Panc1 (cell line): ENCODE results near the gene TBXA2R. TPM values are rescaled to one million over a fixed set of nuclear protein-coding genes. Genes with fewer than 3 reads are reported as not detected.

Experiments
- ATAC-seq: fragments of 200-7000 bp; cut with Tn5 transposase; 2 replicates; pipeline ENCODE4 v1.9.1; 2020; ENCODE audit warnings: mild to moderate bottlenecking, moderate library complexity
- Bru-seq: library from RNA; stranded (reverse); fragments of 400-500 nt; gene quantifications from one replicate; lab custom pipeline; 2021; lab: Mats Ljungman, UMichigan
- BruChase-seq, 2 experiments: library from RNA; stranded (reverse); fragments of 400-500 nt; gene quantifications; one replicate each; lab custom pipeline; 2021; lab: Mats Ljungman, UMichigan
- BruUV-seq: library from RNA; stranded (reverse); fragments of 400-500 nt; replicated peaks from 2 replicates; lab custom pipeline; 2021; lab: Mats Ljungman, UMichigan
- CTCF ChIA-PET: fragments of 300-600 bp; sonication (Branson Sonifier 250); formaldehyde crosslinking; loops from one replicate; lab custom pipeline; 2022; ENCODE audit warnings: antibody characterized with exemption; lab: Charles Lee
- POLR2A ChIA-PET: fragments of 300-600 bp; sonication (Branson Sonifier 250); formaldehyde crosslinking; loops from one replicate; lab custom pipeline; 2022; ENCODE audit warnings: antibody characterized with exemption; lab: Charles Lee
- DNase-seq: peaks from one replicate; pipeline ENCODE4 v3.0.0-alpha.2; 2010; ENCODE audit warnings: low read depth, low spot score
- H3K27ac ChIP-seq: 2 replicates; pipeline ENCODE4 v1.5.1; 2011; ENCODE audit warnings: mild to moderate bottlenecking, low read length, inconsistent platforms
- H3K27me3 ChIP-seq: fragments of 200-500 bp; sonication (Bioruptor generic); 2 replicates; pipeline ENCODE4 v1.6.0; 2014; ENCODE audit warnings: low read length, inconsistent platforms; ENCODE audit not compliant: control insufficient read depth, insufficient read depth
- H3K36me3 ChIP-seq: fragments of 200-500 bp; sonication (Bioruptor generic); 2 replicates; pipeline ENCODE4 v1.5.1; 2014; ENCODE audit warnings: inconsistent platforms, mild to moderate bottlenecking, low read length, moderate library complexity; ENCODE audit not compliant: control insufficient read depth, insufficient read depth
- H3K4me1 ChIP-seq: 2 replicates; pipeline ENCODE4 v1.5.1; 2011; ENCODE audit warnings: inconsistent platforms, mild to moderate bottlenecking, low read length, moderate library complexity; ENCODE audit not compliant: control insufficient read depth, insufficient read depth
- H3K4me3 ChIP-seq, 2 experiments: 2 replicates each; pipeline ENCODE4 v1.5.1; 2011 to 2012; ENCODE audit warnings: low read depth in 2 of 2, low read length in 2 of 2, mild to moderate bottlenecking in 2 of 2, inconsistent platforms in 1 of 2, moderate library complexity in 1 of 2
- H3K9me3 ChIP-seq: fragments of 200-500 bp; sonication (Bioruptor generic); 2 replicates; pipeline ENCODE4 v1.5.1; 2014; ENCODE audit warnings: low read depth, mild to moderate bottlenecking, inconsistent platforms, low read length, moderate library complexity; ENCODE audit not compliant: control insufficient read depth, insufficient read depth
- POLR2AphosphoS5 ChIP-seq: IDR thresholded peaks from 2 replicates; pipeline ENCODE4 v1.6.1; 2012; ENCODE audit warnings: mild to moderate bottlenecking, low read depth, low read length, moderate library complexity
- SIN3A ChIP-seq: IDR thresholded peaks from 2 replicates; pipeline ENCODE4 v1.6.1; 2012; ENCODE audit warnings: low read depth, mild to moderate bottlenecking, low read length, moderate library complexity, borderline replicate concordance; ENCODE audit not compliant: insufficient read depth
- TCF7L2 ChIP-seq: IDR thresholded peaks from 2 replicates; pipeline ENCODE4 v1.6.1; 2011; ENCODE audit warnings: mild to moderate bottlenecking, low read depth, low read length, inconsistent platforms
- in situ Hi-C: cut with HindIII; loops from 2 replicates; pipeline ENCODE4 v1.10.0; 2016; ENCODE audit warnings: low sequenced_read_pairs, low pct_unique_long_range_greater_than_20kb
- intact Hi-C: fragments of 100-400 bp; cut with micrococcal nuclease; formaldehyde crosslinking; loops from one replicate; pipeline ENCODE4 v1.10.0; 2022; ENCODE audit not compliant: unreplicated experiment
- long read RNA-seq: library from polyadenylated mRNA; unstranded; transcript quantifications from one replicate; pipeline ENCODE4 v2.0.0, GENCODE V29; 2021; ENCODE audit not compliant: unreplicated experiment
- polyA plus RNA-seq: library from polyadenylated mRNA; unstranded; fragments of >200 nt; gene quantifications from one replicate; pipeline ENCODE4 v1.2.1, GENCODE V29; 2012; ENCODE audit warnings: missing spikeins; ENCODE audit not compliant: insufficient read length
- total RNA-seq: library from RNA; stranded (reverse); gene quantifications from one replicate; pipeline ENCODE4 v1.2.1, GENCODE V29; 2021; ENCODE audit not compliant: unreplicated experiment
- TF ChIP-seq, protein P1 (sequence below): fragments of 450-650 bp; IDR thresholded peaks from 2 replicates; pipeline ENCODE4 v1.5.1; 2017; ENCODE audit warnings: mild to moderate bottlenecking
- TF ChIP-seq, protein P2 (sequence below), 2 experiments: IDR thresholded peaks; 2 replicates each; pipeline ENCODE4 v1.6.1; 2011 to 2012; ENCODE audit warnings: low read depth in 2 of 2, control low read depth in 1 of 2, low read length in 1 of 2, mild to moderate bottlenecking in 1 of 2, moderate library complexity in 1 of 2; ENCODE audit not compliant: insufficient read depth in 1 of 2

Gene TBXA2R
- 5.2 TPM for total RNA-seq
- polyA plus RNA-seq: 7.1 TPM
- Bru-seq, nascent RNA: percentile 29 among the genes with signal in this experiment
- percentile 33 among the genes with signal in this experiment for BruChase-seq, experiment 1, labeled RNA remaining after a 2-hour chase
- BruChase-seq, experiment 2, labeled RNA remaining after a 6-hour chase: percentile 42 among the genes with signal in this experiment
- long read RNA-seq, transcript TBXA2R-201 (3 exons, 2,608 nt): major isoform, 7 of 9 reads
- long read RNA-seq, partial matches to known transcripts: 0 of 9 reads
- long read RNA-seq, other reads (novel, unspliced or antisense): 2 of 9 reads

DNA sequence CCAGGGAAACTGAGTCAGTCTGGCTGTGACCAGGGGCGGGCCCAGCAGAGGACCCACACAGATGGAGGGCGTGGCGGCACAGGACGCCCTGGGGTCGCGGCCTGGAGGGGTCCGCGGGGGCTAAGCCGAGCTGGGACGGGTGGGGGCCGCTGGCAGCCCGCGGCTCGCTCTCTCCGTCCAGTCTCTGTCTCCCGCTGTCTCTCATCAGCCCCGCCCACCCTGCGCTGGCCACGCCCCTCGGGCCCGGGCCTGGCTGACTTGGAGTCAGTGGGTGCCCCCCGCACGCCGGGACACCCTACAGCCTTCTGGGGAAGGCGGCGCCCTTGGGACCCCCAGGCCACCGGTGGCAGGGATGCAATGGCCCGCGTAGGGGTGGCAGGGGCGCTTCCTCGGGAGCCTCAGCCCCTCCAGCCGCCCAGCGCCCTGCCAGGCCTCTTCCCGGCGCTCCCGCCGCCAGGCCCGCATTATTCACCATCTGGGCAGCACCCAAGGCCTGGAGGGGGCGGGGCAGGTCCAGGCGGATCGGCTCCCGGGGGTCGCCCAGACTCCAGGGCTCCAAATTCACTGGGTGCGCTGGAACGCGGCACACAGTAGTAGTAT lies at the start of gene TBXA2R:
TBXA2R (minus strand) TSS at position 186 of the 600 bp plus-strand sequence. CDS start 6,241 bp downstream, outside the sequence.
- intact Hi-C loops: no loop called here
- BruUV-seq: no TSS peak
- Histone ChIP-seq H3K27me3 (no peaks in the 10 kb centered on the region), H3K4me1 (peaks cover 39% of the 10 kb centered on the region), H3K27ac (peak within 1 kb of the TSS; percentile 67), H3K36me3 (no peaks in the 10 kb centered on the region), H3K4me3 (peak within 1 kb of the TSS; percentile 44 to 62), H3K9me3 (no peaks in the 10 kb centered on the region)
- CTCF ChIA-PET: no interaction called here
- DNase-seq: no peak
- in situ Hi-C loops: no loop called here
- ATAC-seq: peak; percentile 85
- POLR2A ChIA-PET: no interaction called here
- TF ChIP-seq POLR2AphosphoS5: no peak
- TF ChIP-seq, protein P1, sequence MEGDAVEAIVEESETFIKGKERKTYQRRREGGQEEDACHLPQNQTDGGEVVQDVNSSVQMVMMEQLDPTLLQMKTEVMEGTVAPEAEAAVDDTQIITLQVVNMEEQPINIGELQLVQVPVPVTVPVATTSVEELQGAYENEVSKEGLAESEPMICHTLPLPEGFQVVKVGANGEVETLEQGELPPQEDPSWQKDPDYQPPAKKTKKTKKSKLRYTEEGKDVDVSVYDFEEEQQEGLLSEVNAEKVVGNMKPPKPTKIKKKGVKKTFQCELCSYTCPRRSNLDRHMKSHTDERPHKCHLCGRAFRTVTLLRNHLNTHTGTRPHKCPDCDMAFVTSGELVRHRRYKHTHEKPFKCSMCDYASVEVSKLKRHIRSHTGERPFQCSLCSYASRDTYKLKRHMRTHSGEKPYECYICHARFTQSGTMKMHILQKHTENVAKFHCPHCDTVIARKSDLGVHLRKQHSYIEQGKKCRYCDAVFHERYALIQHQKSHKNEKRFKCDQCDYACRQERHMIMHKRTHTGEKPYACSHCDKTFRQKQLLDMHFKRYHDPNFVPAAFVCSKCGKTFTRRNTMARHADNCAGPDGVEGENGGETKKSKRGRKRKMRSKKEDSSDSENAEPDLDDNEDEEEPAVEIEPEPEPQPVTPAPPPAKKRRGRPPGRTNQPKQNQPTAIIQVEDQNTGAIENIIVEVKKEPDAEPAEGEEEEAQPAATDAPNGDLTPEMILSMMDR: no peak
- TF ChIP-seq, protein P2, sequence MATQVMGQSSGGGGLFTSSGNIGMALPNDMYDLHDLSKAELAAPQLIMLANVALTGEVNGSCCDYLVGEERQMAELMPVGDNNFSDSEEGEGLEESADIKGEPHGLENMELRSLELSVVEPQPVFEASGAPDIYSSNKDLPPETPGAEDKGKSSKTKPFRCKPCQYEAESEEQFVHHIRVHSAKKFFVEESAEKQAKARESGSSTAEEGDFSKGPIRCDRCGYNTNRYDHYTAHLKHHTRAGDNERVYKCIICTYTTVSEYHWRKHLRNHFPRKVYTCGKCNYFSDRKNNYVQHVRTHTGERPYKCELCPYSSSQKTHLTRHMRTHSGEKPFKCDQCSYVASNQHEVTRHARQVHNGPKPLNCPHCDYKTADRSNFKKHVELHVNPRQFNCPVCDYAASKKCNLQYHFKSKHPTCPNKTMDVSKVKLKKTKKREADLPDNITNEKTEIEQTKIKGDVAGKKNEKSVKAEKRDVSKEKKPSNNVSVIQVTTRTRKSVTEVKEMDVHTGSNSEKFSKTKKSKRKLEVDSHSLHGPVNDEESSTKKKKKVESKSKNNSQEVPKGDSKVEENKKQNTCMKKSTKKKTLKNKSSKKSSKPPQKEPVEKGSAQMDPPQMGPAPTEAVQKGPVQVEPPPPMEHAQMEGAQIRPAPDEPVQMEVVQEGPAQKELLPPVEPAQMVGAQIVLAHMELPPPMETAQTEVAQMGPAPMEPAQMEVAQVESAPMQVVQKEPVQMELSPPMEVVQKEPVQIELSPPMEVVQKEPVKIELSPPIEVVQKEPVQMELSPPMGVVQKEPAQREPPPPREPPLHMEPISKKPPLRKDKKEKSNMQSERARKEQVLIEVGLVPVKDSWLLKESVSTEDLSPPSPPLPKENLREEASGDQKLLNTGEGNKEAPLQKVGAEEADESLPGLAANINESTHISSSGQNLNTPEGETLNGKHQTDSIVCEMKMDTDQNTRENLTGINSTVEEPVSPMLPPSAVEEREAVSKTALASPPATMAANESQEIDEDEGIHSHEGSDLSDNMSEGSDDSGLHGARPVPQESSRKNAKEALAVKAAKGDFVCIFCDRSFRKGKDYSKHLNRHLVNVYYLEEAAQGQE (IDR thresholded peaks at IDR 0.05; ENCODE audit: insufficient read depth in 1 of 2, low read depth in 2 of 2, low read length in 1 of 2): no peak
- no peak for TF ChIP-seq TCF7L2
- 0 out of 2 replicates have a peak, but pooled peaks have one; percentile 26 for TF ChIP-seq SIN3A

DNA sequence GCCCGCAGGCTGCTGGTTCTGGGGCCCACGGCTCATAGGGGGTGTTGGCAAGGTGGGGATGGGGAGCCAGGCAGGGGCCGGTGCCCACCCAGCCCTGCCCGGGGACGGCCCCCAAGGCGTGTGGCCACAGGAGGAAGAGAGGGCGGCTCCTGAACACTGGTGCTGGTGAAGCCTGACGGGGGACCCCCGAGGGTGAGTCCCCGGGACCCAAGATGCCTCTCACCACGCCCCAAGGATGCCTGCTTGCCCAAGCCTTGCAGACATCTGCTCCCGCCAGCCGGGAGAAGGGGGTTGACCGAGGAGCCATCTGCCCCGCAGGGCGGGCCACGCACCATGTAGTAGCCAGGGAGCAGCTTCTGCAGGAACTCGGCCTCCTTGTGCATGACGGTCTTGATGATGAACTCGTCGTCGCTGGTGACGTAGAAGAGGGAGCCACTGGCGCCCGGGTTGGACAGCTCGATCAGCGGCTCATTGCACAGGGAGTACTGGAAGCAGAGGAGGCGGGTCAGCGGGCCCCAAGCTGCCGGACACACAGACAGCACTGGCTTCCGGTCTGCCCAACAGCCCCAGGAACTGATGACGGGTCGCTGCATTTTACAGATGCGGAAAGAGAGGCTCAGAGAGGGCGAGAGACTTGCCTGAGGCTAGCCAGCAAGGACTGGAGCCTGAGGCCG lies 49.5 kb upstream of the TBXA2R start:
- POLR2A ChIA-PET: no interaction called here
- CTCF ChIA-PET: no interaction called here
- in situ Hi-C loops (no loop called here), intact Hi-C loops (no loop called here)
- no peak for TF ChIP-seq SIN3A
- TF ChIP-seq TCF7L2: no peak
- no peak overlapping the region for H3K27ac ChIP-seq
- no peaks in the 10 kb centered on the region for H3K9me3 ChIP-seq
- BruUV-seq: no TSS peak
- ATAC-seq (no peak), DNase-seq (no peak)
- H3K27me3 ChIP-seq: no peaks in the 10 kb centered on the region
- H3K4me1 ChIP-seq: no peaks in the 10 kb centered on the region
- H3K4me3 ChIP-seq: no peak overlapping the region
- no peaks in the 10 kb centered on the region for H3K36me3 ChIP-seq
